WTC11 (cell line): ENCODE measurements around the gene ZNF800. TPM values are rescaled to one million over a fixed set of nuclear protein-coding genes. Genes with fewer than 3 reads are reported as not detected.

Experiments
- ATAC-seq: fragments of 200-7000 bp; cut with Tn5 transposase; 2 replicates; pipeline ENCODE4 v1.10.0; 2021; ENCODE audit warnings: mild to moderate bottlenecking, moderate library complexity
- CTCF ChIA-PET: fragments of 300-600 bp; sonication (Branson Sonifier 250); formaldehyde crosslinking; loops from one replicate; lab custom pipeline; 2021; ENCODE audit warnings: antibody characterized with exemption; lab: Charles Lee
- POLR2A ChIA-PET: fragments of 350-600 bp; sonication (Branson Sonifier 250); formaldehyde crosslinking; loops from one replicate; lab custom pipeline; 2021; ENCODE audit warnings: antibody characterized with exemption; lab: Charles Lee
- DNase-seq: peaks from one replicate; pipeline ENCODE4 v3.0.0; 2021; ENCODE audit warnings: low spot score
- H3K27ac Mint-ChIP-seq: 2 replicates; pipeline ENCODE4 v1.8.0; 2021; ENCODE audit warnings: mixed read lengths
- H3K27me3 Mint-ChIP-seq: 2 replicates; pipeline ENCODE4 v1.8.0; 2021; ENCODE audit warnings: low read depth, mild to moderate bottlenecking, moderate library complexity, mixed read lengths
- H3K36me3 Mint-ChIP-seq: 2 replicates; pipeline ENCODE4 v1.8.0; 2021; ENCODE audit warnings: mixed read lengths
- H3K4me1 Mint-ChIP-seq: 2 replicates; pipeline ENCODE4 v1.8.0; 2022; ENCODE audit warnings: mixed read lengths
- H3K4me3 Mint-ChIP-seq: 2 replicates; pipeline ENCODE4 v1.8.0; 2021; ENCODE audit warnings: mild to moderate bottlenecking, moderate library complexity, mixed read lengths
- H3K9me3 Mint-ChIP-seq: 2 replicates; pipeline ENCODE4 v1.8.0; 2021; ENCODE audit warnings: mixed read lengths
- ATF2 ChIP-seq: sonication (generic); formaldehyde crosslinking; IDR thresholded peaks from 2 replicates; pipeline ENCODE4 v1.8.1; 2022; ENCODE audit warnings: low read depth, missing genetic modification reagents, borderline replicate concordance
- ELF4 ChIP-seq: sonication (generic); formaldehyde crosslinking; IDR thresholded peaks from 2 replicates; pipeline ENCODE4 v1.8.1; 2022; ENCODE audit warnings: low read depth, mild to moderate bottlenecking, moderate library complexity, missing genetic modification reagents
- FOXJ3 ChIP-seq: sonication (generic); formaldehyde crosslinking; IDR thresholded peaks from 2 replicates; pipeline ENCODE4 v1.9.0; 2021; ENCODE audit warnings: missing genetic modification reagents, mild to moderate bottlenecking, borderline replicate concordance
- FOXP1 ChIP-seq: sonication (generic); formaldehyde crosslinking; IDR thresholded peaks from 2 replicates; pipeline ENCODE4 v1.8.0; 2022; ENCODE audit warnings: missing genetic modification reagents, mild to moderate bottlenecking, moderate library complexity, borderline replicate concordance
- ZNF232 ChIP-seq: sonication (generic); formaldehyde crosslinking; IDR thresholded peaks from 2 replicates; pipeline ENCODE4 v1.8.0; 2022; ENCODE audit warnings: mild to moderate bottlenecking, missing genetic modification reagents
- ZNF317 ChIP-seq: sonication (generic); formaldehyde crosslinking; IDR thresholded peaks from 2 replicates; pipeline ENCODE4 v1.8.1; 2023; ENCODE audit warnings: low read depth, mild to moderate bottlenecking, moderate library complexity, missing genetic modification reagents, borderline replicate concordance
- ZNF671 ChIP-seq: fragments of 250-450 bp; sonication (Bioruptor Pico); IDR thresholded peaks from 2 replicates; pipeline ENCODE4 v1.8.0; 2021; ENCODE audit warnings: mild to moderate bottlenecking
- total RNA-seq: library from RNA; stranded (reverse); gene quantifications from 3 replicates; pipeline ENCODE4 v1.2.3, GENCODE V29; 2021
- TF ChIP-seq, protein P1 (sequence below): sonication (generic); formaldehyde crosslinking; IDR thresholded peaks from 2 replicates; pipeline ENCODE4 v1.8.0; 2023; ENCODE audit warnings: missing genetic modification reagents, mild to moderate bottlenecking, borderline replicate concordance

ZNF800 gene
- total RNA-seq, 1 experiment from 2014 or later, result 5.7 TPM

- peaks cover 12% of the 10 kb centered on the region for H3K9me3 Mint-ChIP-seq
- POLR2A ChIA-PET, result no interaction called here
- no peaks in the 10 kb centered on the region for H3K36me3 Mint-ChIP-seq
- DNase-seq (no peak), ATAC-seq (no peak)
- CTCF ChIA-PET, result no interaction called here
- no peak overlapping the region for H3K4me3 Mint-ChIP-seq
- 0 out of 2 replicates have a peak, but pooled peaks cover 3% of the 10 kb centered on the region for H3K4me1 Mint-ChIP-seq
- no peak overlapping the region for H3K27ac Mint-ChIP-seq
- no peak for TF ChIP-seq ELF4 (CRISPR knock-in tag)
- TF ChIP-seq, protein P1, sequence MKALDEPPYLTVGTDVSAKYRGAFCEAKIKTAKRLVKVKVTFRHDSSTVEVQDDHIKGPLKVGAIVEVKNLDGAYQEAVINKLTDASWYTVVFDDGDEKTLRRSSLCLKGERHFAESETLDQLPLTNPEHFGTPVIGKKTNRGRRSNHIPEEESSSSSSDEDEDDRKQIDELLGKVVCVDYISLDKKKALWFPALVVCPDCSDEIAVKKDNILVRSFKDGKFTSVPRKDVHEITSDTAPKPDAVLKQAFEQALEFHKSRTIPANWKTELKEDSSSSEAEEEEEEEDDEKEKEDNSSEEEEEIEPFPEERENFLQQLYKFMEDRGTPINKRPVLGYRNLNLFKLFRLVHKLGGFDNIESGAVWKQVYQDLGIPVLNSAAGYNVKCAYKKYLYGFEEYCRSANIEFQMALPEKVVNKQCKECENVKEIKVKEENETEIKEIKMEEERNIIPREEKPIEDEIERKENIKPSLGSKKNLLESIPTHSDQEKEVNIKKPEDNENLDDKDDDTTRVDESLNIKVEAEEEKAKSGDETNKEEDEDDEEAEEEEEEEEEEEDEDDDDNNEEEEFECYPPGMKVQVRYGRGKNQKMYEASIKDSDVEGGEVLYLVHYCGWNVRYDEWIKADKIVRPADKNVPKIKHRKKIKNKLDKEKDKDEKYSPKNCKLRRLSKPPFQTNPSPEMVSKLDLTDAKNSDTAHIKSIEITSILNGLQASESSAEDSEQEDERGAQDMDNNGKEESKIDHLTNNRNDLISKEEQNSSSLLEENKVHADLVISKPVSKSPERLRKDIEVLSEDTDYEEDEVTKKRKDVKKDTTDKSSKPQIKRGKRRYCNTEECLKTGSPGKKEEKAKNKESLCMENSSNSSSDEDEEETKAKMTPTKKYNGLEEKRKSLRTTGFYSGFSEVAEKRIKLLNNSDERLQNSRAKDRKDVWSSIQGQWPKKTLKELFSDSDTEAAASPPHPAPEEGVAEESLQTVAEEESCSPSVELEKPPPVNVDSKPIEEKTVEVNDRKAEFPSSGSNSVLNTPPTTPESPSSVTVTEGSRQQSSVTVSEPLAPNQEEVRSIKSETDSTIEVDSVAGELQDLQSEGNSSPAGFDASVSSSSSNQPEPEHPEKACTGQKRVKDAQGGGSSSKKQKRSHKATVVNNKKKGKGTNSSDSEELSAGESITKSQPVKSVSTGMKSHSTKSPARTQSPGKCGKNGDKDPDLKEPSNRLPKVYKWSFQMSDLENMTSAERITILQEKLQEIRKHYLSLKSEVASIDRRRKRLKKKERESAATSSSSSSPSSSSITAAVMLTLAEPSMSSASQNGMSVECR (CRISPR knock-in tag), result no peak
- no peak for TF ChIP-seq FOXJ3 (CRISPR knock-in tag)
- no peak for TF ChIP-seq ZNF232 (CRISPR knock-in tag)
- no peak for TF ChIP-seq ZNF317 (CRISPR knock-in tag)
- no peak for TF ChIP-seq FOXP1 (CRISPR knock-in tag)
- no peak for TF ChIP-seq ZNF671
- no peak for TF ChIP-seq ATF2
- peaks cover 38% of the 10 kb centered on the region for H3K27me3 Mint-ChIP-seq
Measured at GRCh38 chr7:127320974-127321373, 71.5 kb downstream of the ZNF800 start.

Other genes with a start within 250 kb of the ZNF800 start
- 2.1 to 2.4 TPM (median 2.3 TPM) in 3 replicates for gene GRM8, start 139.8 kb downstream of the ZNF800 start, total RNA-seq
- 13.2 to 13.7 TPM (median 13.6 TPM) in 3 replicates for gene GCC1, start 192.9 kb upstream of the ZNF800 start, total RNA-seq
- gene ARF5, start 195.7 kb upstream of the ZNF800 start, total RNA-seq, result 167 to 173 TPM (median 171 TPM) in 3 replicates
- 0.57 to 1.1 TPM (median 0.82 TPM) in 3 replicates for gene FSCN3, start 201.0 kb upstream of the ZNF800 start, total RNA-seq
- not detected in 3 replicates for gene PAX4, start 225.4 kb upstream of the ZNF800 start, total RNA-seq